ENCODE results near the gene SCLT1. TPM values are rescaled to one million over a fixed set of nuclear protein-coding genes. Genes with fewer than 3 reads are reported as not detected.

The SCLT1 gene
- total and polyA plus RNA-seq, 3 donors from 2014 or later, result 5.9 to 25.3 (median 17.5) TPM

GRCh38 chr4:129111919-129112318 lies 18.6 kb upstream of the SCLT1 start:
- Histone ChIP-seq H3K9me3 (no peaks in the 10 kb centered on the region), H3K4me1 (peaks cover 5% of the 10 kb centered on the region), H3K4me3 (no peak overlapping the region), H3K36me3 (ENCODE audit: low read depth, missing control alignments) (no peaks in the 10 kb centered on the region), H3K27me3 (no peaks in the 10 kb centered on the region), H3K27ac (no peak overlapping the region)
- no peak for DNase-seq
- intact Hi-C loops (cut with DNase I; ENCODE audit: low total_unique reads), result no loop called here
- TF ChIP-seq CTCF (IDR thresholded peaks at IDR 0.05), result no peak
- TF ChIP-seq POLR2A (IDR thresholded peaks at IDR 0.05), result no peak

DNA sequence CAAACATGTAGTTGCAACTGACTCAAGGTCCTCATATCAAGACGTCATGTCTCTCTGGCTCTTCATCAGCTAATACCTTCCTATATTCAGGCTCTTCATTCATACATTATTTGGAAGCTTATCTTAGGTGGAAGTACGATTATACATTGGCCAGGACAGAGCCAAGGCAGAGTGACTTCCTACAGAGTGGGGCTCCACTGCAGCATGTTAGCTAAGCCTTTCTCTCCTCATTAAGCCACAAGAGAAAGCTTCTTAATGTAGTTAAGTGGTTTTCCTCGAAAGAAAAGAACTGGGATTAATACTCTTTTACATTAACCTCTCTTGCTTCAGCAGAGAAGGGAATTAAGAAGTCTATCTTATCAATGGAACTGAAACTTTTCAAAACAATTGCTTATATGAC lies 17.6 kb upstream of the SCLT1 start:
- no peak for TF ChIP-seq CTCF (IDR thresholded peaks at IDR 0.05)
- no peak for TF ChIP-seq POLR2A (IDR thresholded peaks at IDR 0.05)
- no peaks in the 10 kb centered on the region for H3K27me3 ChIP-seq
- H3K4me1 ChIP-seq, result peaks cover 5% of the 10 kb centered on the region
- H3K27ac ChIP-seq, result no peak overlapping the region
- H3K9me3 ChIP-seq, result no peaks in the 10 kb centered on the region
- no peak for DNase-seq
- intact Hi-C loops (cut with DNase I; ENCODE audit: low total_unique reads), result no loop called here
- no peaks in the 10 kb centered on the region for H3K36me3 ChIP-seq (ENCODE audit: low read depth, missing control alignments)
- H3K4me3 ChIP-seq, result no peak overlapping the region
- 80 to 83% methylated on average over 3 of the region's 3 CpGs for WGBS, 2 donors

DNA sequence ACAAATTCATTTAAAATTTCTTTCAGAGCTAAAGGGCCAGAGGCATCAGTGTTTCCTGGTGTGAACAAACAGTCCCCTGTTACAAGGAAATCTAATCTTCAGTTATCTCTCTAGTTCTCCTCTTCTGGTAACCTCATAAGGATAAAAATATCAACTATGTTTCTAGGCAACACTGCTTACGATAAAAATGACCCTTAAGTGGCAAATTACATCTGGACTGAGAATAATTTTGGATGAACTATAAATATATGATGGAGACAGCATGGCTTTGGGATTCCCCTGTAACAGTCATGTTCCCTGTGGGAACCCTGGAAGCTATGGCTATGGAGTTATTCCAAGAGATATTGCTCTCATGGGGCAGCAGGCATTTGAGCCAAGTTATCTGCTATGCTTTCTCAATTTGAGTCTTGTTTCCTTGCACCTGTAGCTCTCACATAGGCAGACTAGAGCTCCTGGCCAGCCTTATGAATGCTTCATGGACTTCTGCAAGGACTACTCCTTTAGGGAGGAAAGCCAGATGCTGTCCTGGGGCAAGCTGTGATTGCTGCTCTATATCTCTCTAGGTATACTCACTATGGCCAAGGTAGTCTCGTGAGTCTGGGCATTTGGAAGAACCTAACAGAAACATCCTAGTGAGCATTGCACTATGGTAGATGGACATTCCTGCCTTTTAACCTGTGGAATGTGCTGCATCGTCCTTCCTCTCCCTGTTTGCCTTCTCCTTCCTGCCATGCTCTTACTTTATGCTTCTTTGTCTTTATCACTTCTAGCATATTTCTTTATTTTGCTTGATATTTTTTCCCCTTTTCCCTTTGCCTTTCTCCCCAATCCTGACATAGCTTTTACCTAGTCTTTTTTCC lies 16.9 kb upstream of the SCLT1 start:
- intact Hi-C loops (cut with DNase I; ENCODE audit: low total_unique reads), result no loop called here
- H3K4me3 ChIP-seq, result no peak overlapping the region
- H3K27me3 ChIP-seq, result no peaks in the 10 kb centered on the region
- 77 to 83% methylated on average over 3 of the region's 3 CpGs for WGBS, 2 donors
- H3K9me3 ChIP-seq, result no peaks in the 10 kb centered on the region
- no peak for TF ChIP-seq CTCF (IDR thresholded peaks at IDR 0.05)
- no peak for TF ChIP-seq POLR2A (IDR thresholded peaks at IDR 0.05)
- DNase-seq, result no peak
- no peaks in the 10 kb centered on the region for H3K36me3 ChIP-seq (ENCODE audit: low read depth, missing control alignments)
- no peak overlapping the region for H3K27ac ChIP-seq
- peaks cover 5% of the 10 kb centered on the region for H3K4me1 ChIP-seq

- DNase-seq, result no peak
- H3K36me3 ChIP-seq (ENCODE audit: low read depth, missing control alignments), result no peaks in the 10 kb centered on the region
- intact Hi-C loops (cut with DNase I; ENCODE audit: low total_unique reads), result no loop called here
- no peaks in the 10 kb centered on the region for H3K4me1 ChIP-seq
- H3K4me3 ChIP-seq, result no peak overlapping the region
- H3K9me3 ChIP-seq, result no peaks in the 10 kb centered on the region
- no peak overlapping the region for H3K27ac ChIP-seq
- no peaks in the 10 kb centered on the region for H3K27me3 ChIP-seq
- TF ChIP-seq POLR2A (IDR thresholded peaks at IDR 0.05) (no peak), CTCF (IDR thresholded peaks at IDR 0.05) (no peak)
These were observed 5.2 kb upstream of the SCLT1 start for GRCh38 chr4:129098531-129099001.

Data from testis (tissue), 3 donors.